Head of caudate nucleus (tissue), 42 donors: ENCODE results near the gene DLL3.
"Not testable (repeated sequence)": the region's sequence is repeated elsewhere in the genome, so short reads cannot be mapped to it uniquely, and the experiment has no call there.

Source experiments
- DNase-seq, 42 donors: peaks; one replicate each; pipeline versions ENCODE4 v3.0.0 to v3.0.0-alpha.2; 2020 to 2021; ENCODE audit warnings: mixed read lengths in 7 of 42
- intact Hi-C: fragments of 100-400 bp; cut with DNase I; formaldehyde crosslinking; loops from one replicate; pipeline ENCODE4 v1.15.0; 2022

Gene DLL3, protein sequence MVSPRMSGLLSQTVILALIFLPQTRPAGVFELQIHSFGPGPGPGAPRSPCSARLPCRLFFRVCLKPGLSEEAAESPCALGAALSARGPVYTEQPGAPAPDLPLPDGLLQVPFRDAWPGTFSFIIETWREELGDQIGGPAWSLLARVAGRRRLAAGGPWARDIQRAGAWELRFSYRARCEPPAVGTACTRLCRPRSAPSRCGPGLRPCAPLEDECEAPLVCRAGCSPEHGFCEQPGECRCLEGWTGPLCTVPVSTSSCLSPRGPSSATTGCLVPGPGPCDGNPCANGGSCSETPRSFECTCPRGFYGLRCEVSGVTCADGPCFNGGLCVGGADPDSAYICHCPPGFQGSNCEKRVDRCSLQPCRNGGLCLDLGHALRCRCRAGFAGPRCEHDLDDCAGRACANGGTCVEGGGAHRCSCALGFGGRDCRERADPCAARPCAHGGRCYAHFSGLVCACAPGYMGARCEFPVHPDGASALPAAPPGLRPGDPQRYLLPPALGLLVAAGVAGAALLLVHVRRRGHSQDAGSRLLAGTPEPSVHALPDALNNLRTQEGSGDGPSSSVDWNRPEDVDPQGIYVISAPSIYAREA

GRCh38 chr19:39498798-39499642 lies at the start of gene DLL3:
Gene DLL3 (plus strand): TSS chr19:39498947. CDS start chr19:39498975, 28 bp downstream.
- peak in 1 of 42 donors; percentile 18 for DNase-seq
- intact Hi-C loops = no loop called here

- intact Hi-C loops = loop anchor here (5.0 kb wide), 1 partner anchor 38 kb away; no protein-coding TSS in a partner anchor
- DNase-seq = no peak
Measured at GRCh38 chr19:39449116-39449797, 49.5 kb upstream of the DLL3 start.

DNA sequence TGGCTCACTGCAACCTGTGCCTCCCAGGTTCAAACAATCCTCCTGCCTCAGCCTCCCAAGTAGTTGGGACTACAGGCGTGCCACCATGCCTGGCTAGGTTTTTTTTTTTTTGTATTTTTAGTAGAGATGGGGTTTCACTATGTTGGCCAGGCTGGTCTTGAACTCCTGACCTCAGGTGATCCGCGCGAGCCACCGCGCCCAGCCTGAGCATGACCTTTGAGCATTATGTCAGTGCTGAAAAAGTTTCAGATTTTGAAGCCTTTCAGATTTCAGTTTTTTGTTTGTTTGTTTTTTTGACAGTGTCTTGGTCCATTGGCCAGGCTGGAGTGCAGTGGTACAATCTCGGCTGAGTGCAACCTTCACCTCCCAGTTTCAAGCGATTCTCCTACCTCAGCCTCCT lies 47.5 kb upstream of the DLL3 start:
- DNase-seq, intact Hi-C loops: not testable (repeated sequence)

DNA sequence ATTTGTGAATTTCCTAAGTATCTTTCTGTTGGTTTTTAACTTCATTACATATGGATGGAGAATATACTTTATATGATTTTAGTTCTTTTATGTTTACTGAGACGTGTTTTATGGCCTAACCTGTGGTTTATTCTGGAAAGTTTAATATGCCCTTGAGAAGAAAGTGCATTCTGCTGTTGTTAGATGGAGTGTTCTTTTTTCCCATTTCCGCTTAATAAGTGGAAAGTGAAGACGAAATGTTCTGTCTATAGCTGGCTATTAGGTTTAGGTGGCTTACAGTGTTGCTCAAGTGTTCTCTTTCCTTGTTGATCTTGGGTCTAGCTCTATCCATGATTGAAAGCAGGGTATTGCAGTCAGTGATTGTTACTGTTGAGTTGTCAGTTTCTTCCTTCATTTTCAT lies 35.3 kb upstream of the DLL3 start:
- DNase-seq = no peak
- intact Hi-C loops = no loop called here

DNA sequence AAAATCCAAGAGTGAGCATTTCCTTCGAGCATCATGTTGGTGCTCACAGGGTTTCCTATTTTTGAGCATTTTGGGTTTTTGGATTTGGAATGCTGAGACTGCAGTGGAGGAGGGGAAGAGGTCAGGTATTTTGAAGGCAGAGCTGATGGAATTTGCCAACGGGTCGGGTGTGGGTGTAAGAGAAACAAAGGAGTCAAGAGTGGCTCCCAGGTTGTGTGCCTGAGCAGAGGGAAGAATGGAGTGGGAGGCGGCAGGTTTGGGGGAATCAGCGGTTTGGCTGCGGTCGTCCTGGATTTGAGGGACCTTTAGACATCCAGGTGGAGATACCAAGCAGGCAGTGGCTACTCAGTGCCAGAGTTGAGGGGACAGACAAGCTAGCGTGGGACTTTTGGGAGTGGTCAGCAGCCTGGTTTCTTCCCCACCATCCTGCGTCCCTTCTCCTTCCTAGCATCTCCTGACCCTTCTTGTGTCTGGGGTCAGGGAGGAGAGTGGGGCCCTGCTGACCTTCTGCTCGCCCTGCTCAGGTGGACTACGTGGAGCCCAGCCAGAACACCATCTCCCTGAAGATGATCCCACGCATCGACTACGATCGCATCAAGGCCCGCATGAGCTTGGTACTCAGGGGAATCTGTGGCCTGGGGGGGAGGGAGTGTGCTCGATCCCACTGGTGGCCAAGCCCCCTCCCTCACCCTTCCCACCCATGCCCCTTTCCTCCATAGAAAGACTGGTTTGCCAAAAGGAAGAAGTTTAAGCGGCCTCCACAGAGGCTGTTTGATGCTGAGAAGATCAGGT lies 32.6 kb upstream of the DLL3 start:
- DNase-seq = peak in 40 of 42 donors; percentile 14 to 83 (median 52)
- intact Hi-C loops = no loop called here

- no peak for DNase-seq
- intact Hi-C loops = no loop called here
Measured at GRCh38 chr19:39467941-39468340, 30.8 kb upstream of the DLL3 start.

DNA sequence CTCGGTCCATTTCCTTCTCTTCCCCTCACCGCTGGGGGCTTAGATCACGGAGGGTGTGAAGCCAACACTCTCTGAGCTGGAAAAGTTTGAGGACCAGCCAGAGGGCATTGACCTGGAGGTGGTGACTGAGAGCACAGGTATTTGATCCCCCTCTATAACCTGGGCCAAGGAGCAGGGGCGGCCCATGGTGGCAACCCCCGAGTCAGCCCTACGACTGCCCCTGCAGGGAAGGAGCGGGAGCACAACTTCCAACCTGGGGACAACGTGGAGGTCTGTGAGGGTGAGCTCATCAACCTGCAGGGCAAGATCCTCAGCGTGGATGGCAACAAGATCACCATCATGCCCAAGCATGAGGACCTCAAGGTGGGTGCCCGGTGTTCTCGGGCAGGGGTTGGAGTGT lies 29.7 kb upstream of the DLL3 start:
- no peak for DNase-seq

GRCh38 chr19:39469567-39469966 lies 29.2 kb upstream of the DLL3 start:
- intact Hi-C loops = no loop called here
- DNase-seq = no peak

More for the DNA sequence above, 29.7 kb upstream of the DLL3 start:
- intact Hi-C loops = no loop called here

- no peak for DNase-seq
- intact Hi-C loops = no loop called here
Measured at GRCh38 chr19:39470724-39471339, 27.9 kb upstream of the DLL3 start.

- intact Hi-C loops = no loop called here
- no peak for DNase-seq
Measured at GRCh38 chr19:39471756-39472536, 26.8 kb upstream of the DLL3 start.

GRCh38 chr19:39472746-39473442 lies 25.9 kb upstream of the DLL3 start:
- intact Hi-C loops = no loop called here
- no peak for DNase-seq

DNA sequence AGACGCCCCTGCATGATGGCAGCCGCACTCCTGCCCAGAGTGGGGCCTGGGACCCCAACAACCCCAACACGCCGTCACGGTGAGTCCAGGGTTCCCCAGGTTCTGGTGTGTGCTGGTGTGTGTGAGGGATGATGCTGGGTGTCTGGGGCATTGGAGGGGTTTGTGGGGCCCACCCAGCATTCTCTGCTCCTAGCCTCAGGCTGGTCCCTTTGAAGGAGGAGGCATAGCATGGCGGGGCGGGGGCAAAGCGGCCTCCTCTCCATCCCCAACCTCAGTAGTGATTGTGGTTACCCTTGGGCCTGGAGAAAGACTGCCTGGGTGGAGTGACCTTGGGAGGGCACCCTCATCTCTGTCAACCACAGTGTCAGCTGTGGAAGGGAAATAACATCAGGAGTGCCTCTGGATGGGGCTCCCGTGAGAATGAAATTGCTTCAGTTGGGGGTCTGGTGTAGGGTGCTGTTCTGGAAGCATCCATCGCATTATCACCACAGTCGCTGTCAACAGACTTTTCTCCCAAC lies 25.2 kb upstream of the DLL3 start:
- intact Hi-C loops = no loop called here
- no peak for DNase-seq

DNA sequence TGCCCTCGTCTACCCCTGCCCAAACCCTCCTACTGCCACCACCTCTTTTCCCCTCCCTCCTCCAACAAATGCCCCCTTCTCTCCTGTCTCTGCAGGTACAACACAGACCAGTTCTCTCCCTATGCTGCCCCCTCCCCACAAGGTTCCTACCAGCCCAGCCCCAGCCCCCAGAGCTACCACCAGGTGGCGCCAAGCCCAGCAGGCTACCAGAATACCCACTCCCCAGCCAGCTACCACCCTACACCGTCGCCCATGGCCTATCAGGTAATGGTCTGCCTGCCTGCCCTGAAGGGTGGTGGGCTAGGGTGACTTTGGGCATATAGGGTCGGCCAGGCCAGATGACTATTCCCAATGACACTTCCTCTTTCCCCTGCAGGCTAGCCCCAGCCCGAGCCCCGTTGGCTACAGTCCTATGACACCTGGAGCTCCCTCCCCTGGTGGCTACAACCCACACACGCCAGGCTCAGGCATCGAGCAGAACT lies 24.6 kb upstream of the DLL3 start:
- peak in 40 of 42 donors; percentile 21 to 85 (median 59) for DNase-seq
- intact Hi-C loops = loop anchor here (2.0 kb wide), 1 partner anchor 59 kb away; the partner anchor contains the start of gene EID2B

GRCh38 chr19:39475748-39476147 lies 23.0 kb upstream of the DLL3 start:
- intact Hi-C loops = loop anchor here (2.0 kb wide), 1 partner anchor 57 kb away; the partner anchor contains the start of gene EID2B
- no peak for DNase-seq

DNA sequence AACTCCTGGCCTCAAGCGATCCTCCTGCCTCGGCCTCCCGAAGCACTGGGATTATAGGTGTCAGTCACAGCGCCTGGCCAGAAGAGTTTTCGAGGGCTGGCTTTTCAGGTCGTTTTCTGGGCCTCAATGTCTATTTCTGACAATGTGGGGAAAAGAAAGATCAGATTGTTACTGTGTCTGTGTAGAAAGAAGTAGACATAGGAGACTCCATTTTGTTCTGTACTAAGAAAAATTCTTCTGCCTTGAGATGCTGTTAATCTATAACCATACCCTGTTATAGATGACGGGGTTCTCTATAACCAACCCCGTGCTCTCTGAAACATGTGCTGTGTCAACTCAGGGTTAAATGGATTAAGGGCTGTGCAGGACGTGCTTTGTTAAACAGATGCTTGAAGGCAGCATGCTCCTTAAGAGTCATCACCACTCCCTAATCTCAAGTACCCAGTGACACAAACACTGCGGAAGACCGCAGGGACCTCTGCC lies 19.4 kb upstream of the DLL3 start:
- intact Hi-C loops = not testable (repeated sequence)

GRCh38 chr19:39479916-39480315 lies 18.8 kb upstream of the DLL3 start:
- intact Hi-C loops = loop anchor here (2.0 kb wide), 1 partner anchor 45 kb away; the partner anchor contains the start of gene RPS16
- DNase-seq = peak in 1 of 42 donors; percentile 9

More for the DNA sequence above, 19.4 kb upstream of the DLL3 start:
- DNase-seq = not testable (repeated sequence)
